Measurements from ENCODE around the gene CRELD1.

The CRELD1 gene

DNA sequence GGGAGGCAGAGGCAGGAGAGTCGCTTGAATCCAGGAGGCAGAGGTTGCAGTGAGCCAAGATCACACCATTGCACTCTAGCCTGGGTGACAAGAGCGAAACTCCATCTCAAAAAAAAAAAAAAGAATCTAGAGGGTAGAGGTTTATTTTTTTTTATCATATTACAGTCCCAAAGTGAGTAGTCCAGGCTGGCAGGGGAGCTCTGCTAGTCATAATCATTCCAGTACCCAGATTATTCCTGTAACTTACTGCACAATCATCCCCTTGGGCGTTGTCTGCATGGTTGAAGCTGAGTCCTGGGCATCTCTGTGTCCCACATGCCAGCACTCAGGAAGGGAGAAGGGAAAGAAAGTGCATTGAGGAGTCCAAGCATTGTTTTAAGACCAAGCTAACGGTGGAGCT lies 8.5 kb downstream of the CRELD1 start:
- in situ Hi-C loops (cut with HindIII; ENCODE audit: low sequenced_read_pairs): no loop called here
- DNase-seq (ENCODE audit: low read depth): no peak
- TF ChIP-seq, protein P1, sequence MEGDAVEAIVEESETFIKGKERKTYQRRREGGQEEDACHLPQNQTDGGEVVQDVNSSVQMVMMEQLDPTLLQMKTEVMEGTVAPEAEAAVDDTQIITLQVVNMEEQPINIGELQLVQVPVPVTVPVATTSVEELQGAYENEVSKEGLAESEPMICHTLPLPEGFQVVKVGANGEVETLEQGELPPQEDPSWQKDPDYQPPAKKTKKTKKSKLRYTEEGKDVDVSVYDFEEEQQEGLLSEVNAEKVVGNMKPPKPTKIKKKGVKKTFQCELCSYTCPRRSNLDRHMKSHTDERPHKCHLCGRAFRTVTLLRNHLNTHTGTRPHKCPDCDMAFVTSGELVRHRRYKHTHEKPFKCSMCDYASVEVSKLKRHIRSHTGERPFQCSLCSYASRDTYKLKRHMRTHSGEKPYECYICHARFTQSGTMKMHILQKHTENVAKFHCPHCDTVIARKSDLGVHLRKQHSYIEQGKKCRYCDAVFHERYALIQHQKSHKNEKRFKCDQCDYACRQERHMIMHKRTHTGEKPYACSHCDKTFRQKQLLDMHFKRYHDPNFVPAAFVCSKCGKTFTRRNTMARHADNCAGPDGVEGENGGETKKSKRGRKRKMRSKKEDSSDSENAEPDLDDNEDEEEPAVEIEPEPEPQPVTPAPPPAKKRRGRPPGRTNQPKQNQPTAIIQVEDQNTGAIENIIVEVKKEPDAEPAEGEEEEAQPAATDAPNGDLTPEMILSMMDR (IDR thresholded peaks at IDR 0.05; ENCODE audit: low read depth, low read length, missing control alignments): no peak
- no peak overlapping the region for H3K4me3 ChIP-seq (ENCODE audit: low read depth, low read length)

DNA sequence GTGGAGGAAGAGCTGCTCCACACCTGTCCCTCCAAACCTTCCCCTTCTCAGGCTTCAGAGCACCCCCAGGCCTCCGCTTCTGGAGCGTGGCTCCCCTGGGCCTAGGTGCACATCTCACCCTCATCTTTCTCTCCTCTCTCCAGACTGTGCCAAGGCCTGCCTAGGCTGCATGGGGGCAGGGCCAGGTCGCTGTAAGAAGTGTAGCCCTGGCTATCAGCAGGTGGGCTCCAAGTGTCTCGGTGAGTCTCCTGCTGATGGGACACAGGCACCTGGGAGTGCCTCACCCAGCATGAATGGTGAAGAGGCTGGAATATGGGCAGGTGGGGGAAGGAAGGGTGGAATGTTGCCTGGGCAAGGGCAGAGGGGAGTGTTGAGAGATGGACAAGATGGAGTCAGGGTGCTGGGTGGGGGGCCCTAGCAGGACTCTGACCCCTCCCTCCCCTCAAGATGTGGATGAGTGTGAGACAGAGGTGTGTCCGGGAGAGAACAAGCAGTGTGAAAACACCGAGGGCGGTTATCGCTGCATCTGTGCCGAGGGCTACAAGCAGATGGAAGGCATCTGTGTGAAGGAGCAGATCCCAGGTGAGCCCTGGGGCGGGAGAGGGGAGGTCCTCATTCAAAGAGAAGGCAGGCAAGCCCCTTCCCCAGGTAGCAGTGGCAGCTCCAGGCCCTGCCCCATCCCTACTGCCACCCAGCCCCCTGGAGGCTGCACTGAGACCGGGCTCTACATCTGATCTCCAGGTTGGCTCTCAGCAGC lies 9.5 kb downstream of the CRELD1 start:
- in situ Hi-C loops (cut with HindIII; ENCODE audit: low sequenced_read_pairs): no loop called here
- H3K4me3 ChIP-seq (ENCODE audit: low read depth, low read length): no peak overlapping the region
- TF ChIP-seq, protein P1 (IDR thresholded peaks at IDR 0.05; ENCODE audit: low read depth, low read length, missing control alignments): no peak
- DNase-seq (ENCODE audit: low read depth): no peak

DNA sequence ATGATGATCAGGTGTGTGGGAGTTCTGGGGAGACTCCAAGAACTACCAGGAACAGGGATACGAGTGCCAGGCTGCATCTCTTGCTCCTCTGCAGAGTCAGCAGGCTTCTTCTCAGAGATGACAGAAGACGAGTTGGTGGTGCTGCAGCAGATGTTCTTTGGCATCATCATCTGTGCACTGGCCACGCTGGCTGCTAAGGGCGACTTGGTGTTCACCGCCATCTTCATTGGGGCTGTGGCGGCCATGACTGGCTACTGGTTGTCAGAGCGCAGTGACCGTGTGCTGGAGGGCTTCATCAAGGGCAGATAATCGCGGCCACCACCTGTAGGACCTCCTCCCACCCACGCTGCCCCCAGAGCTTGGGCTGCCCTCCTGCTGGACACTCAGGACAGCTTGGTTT lies 10.6 kb downstream of the CRELD1 start:
- DNase-seq (ENCODE audit: low read depth): no peak
- H3K4me3 ChIP-seq (ENCODE audit: low read depth, low read length): no peak overlapping the region
- in situ Hi-C loops (cut with HindIII; ENCODE audit: low sequenced_read_pairs): no loop called here
- TF ChIP-seq, protein P1 (IDR thresholded peaks at IDR 0.05; ENCODE audit: low read depth, low read length, missing control alignments): no peak

DNA sequence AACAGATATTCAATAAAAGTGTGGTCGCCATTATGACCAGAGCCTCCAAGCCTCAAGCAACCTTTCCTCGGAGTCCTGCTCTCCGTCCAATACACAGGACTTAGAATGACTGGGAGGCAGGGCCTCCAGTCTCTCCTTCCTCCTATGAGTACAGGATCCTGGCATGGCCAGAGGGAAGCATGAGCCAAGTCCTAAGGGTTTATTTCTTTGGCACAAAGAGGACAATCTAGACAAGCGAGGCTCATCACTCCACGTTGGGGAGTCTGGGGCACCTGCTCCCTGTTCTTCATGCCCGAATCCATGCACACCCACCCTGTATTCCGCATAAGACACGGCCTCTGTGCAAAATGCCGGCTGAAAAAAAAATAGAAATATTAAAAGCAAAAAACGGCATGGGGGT lies 11.7 kb downstream of the CRELD1 start:
- no peak overlapping the region for H3K4me3 ChIP-seq (ENCODE audit: low read depth, low read length)
- TF ChIP-seq, protein P1 (IDR thresholded peaks at IDR 0.05; ENCODE audit: low read depth, low read length, missing control alignments): no peak
- DNase-seq (ENCODE audit: low read depth): no peak
- in situ Hi-C loops (cut with HindIII; ENCODE audit: low sequenced_read_pairs): no loop called here

DNA sequence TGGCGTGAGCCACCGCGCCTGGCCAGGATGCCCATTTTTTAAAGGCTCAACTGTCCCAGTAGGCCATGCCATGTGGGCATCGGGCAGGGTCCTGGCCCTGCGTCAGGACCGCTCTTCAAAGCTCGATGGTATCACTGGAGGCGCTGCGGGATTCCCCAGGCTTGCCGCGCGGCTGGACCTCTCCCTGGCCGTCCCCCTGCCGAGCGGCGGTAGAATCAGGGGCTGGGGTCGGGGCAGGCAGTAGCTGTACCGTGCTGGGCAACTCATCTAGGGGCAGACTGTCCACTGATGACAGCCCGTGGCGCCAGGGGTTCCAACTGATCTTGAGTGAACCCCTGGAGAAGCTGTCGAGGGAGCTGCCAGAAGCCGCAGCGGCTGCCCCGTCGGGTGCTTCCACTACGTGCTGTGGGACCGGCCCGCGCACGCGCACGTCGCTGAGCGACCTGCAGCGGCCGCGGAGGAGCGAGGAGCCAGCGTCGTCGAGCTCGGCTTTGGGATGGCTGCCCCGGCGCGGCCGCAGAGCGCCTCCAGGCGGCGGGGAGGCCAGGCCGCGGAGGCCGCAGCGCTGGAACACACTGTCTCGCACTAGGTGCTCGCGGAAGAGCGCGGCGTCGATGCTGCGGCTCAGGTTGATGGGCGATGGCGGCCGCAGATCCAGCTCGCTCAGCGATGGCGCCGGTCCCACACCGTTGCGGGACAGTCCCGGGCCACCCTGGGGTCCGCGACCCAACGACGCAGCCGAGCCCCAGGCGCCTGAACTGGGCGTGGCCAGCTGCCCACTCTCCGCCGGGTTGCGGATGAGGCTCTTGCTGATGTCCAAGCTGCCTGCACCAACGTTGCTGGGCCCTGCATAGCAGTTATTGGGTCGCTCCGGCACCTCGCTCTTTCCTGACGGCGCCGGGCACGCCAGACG lies 12.7 kb downstream of the CRELD1 start:
- peak; percentile 63 for DNase-seq (ENCODE audit: low read depth)
- TF ChIP-seq, protein P1 (IDR thresholded peaks at IDR 0.05; ENCODE audit: low read depth, low read length, missing control alignments): peak; percentile 63
- H3K4me3 ChIP-seq (ENCODE audit: low read depth, low read length): peak overlapping the region; percentile 51
- in situ Hi-C loops (cut with HindIII; ENCODE audit: low sequenced_read_pairs): no loop called here

DNA sequence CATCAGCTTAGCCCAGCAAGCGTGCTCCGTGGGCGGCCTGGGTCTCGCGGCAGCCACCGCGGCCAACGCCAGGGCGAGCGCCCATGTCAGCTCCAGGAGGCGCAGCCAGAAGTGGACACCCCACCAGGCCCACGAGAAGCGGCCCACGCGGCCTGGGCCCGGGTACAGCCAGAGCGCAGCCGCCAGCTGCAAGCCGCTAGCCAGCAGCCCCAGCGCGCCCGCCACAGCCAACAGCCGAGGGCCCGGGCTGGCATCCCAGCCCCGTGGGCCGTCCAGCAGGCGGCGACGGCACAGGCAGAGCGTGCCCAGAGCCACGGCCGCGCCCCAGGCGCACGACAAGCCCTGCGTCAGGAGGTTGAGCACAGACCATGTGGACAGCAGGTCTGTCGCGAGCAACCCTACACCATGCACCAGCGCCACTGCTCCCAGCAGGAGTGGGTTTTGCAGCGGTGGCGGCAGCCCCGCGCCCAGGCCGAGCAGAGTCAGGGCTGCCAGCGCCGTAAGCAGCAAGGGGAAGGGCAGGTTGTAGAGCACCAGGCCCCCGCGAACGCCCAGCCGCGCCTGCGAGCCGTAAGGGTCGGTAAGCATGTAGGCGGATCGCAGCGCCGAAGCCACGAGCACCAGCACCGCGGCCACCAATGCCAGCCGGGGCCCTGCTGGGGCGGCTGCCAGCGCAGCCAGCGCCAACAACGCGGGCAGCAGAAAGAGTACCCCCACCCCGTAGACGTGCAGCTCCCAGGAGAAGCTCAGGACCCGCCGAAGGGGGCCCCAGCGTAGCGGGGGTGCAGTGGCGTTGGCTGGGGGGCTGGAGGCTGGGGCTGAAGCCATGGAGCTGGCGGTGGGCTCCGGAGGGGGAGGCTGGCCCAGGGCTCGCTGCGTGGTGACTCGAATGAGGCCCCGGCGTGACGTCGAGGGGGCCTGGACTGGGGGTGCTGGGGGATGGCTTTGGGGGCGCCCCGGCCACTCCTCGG lies 13.7 kb downstream of the CRELD1 start:
- DNase-seq (ENCODE audit: low read depth): no peak
- TF ChIP-seq, protein P1 (IDR thresholded peaks at IDR 0.05; ENCODE audit: low read depth, low read length, missing control alignments): peak; percentile 63
- H3K4me3 ChIP-seq (ENCODE audit: low read depth, low read length): peak overlapping the region; percentile 51
- in situ Hi-C loops (cut with HindIII; ENCODE audit: low sequenced_read_pairs): no loop called here
